B cell (primary cell): ENCODE measurements around the gene R3HDM4.

Experiments used
- CTCF ChIP-seq: fragments of 200-600 bp; IDR thresholded peaks from one replicate; pipeline ENCODE4 v1.8.0; 2022; ENCODE audit warnings: antibody characterized with exemption, mild to moderate bottlenecking
- EZH2 ChIP-seq: IDR thresholded peaks from 2 replicates; pipeline ENCODE4 v1.6.1; 2012; ENCODE audit warnings: borderline replicate concordance, low read depth, mild to moderate bottlenecking, moderate library complexity, low read length; ENCODE audit not compliant: insufficient read depth, poor library complexity, severe bottlenecking

GRCh38 chr19:904545-904944 lies 8.5 kb downstream of the R3HDM4 start:
- no peak for TF ChIP-seq EZH2
- no peak for TF ChIP-seq CTCF
